ENCODE data around the gene MCRS1.

Gene MCRS1

GRCh38 chr12:49555631-49556390, 12.1 kb downstream of the MCRS1 start:
- DNase-seq, result no peak

DNA sequence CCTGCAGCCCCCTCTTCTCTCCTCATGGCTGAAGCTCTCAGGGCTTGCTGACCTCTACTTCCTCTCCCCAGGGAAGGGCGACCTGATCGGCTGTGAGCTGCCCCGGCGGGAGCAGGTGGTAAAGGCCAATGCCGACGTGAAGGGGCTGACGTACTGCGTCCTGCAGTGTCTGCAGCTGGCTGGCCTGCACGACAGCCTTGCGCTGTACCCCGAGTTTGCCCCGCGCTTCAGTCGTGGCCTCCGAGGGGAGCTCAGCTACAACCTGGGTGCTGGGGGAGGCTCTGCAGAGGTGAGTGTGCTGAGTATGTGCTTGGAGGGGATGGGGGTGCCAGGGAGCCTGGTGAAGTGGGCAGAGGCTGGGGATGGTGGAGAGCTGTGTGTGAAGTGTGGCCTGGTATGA, 13.7 kb downstream of the MCRS1 start:
- no peak for DNase-seq

- peak; percentile 42 for DNase-seq
Observed at GRCh38 chr12:49553512-49554088, 14.3 kb downstream of the MCRS1 start.

DNA sequence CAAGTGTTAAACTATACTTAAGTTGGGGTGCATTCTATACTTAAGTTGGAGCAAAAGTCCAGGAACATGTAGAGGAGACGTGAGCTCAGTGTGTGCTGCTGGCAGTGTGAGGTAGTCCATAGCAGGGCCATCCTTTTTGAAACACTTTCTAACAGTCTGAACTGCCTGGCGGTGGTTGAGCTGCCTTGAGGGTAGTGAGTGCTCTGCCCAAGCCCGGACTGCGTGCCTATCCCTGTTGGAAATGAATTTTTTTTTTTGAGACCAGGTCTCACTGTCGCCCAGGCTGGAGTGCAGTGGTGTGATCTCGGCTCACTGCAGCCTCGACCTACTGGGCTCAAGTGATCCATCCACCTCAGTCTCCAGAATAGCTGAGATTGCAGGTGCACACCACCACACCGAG, 15.0 kb downstream of the MCRS1 start:
- DNase-seq, result no peak

DNA sequence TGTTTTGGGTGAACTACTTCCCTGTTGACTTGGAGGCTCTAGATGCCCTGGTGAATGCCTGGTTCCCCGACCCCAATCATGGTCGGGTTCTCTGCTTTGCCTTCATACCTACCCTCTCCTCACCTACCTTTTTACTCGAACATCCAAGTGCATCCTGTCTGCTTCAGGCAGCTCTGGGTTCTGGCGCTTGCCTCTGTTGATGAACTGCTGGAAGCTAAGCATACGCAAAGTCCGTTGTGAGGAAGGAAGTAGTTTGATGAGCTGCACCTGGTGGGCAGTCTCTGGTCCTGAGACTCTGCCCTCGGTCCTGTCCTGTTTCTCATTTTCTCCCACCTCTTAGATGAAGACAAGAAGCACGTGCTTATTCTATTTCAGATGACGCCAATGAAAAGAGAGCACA, 15.5 kb downstream of the MCRS1 start:
- DNase-seq, result no peak

DNA sequence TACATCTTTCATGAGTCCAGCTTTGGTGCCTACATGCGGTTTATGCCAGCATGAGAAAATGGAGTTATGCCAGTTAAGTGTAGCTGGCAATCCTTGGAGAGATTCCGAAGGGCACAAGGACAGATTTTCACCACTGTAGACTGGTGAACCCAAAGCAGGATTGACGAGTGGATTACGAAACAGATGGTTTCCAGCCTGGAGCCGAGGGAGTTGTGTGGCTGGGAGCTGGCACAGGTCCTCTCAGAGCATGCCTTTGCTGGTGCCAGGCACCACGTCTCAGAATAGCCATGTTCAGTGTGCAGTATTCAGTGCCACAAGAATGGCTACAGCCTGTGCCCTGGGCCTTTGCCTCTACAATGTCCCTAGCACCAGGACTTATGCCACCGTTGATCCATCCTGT, 15.9 kb downstream of the MCRS1 start:
- DNase-seq, result no peak

GRCh38 chr12:49550693-49551252, 17.2 kb downstream of the MCRS1 start:
- no peak for DNase-seq

GRCh38 chr12:49549735-49550692, 17.9 kb downstream of the MCRS1 start:
- no peak for DNase-seq

DNA sequence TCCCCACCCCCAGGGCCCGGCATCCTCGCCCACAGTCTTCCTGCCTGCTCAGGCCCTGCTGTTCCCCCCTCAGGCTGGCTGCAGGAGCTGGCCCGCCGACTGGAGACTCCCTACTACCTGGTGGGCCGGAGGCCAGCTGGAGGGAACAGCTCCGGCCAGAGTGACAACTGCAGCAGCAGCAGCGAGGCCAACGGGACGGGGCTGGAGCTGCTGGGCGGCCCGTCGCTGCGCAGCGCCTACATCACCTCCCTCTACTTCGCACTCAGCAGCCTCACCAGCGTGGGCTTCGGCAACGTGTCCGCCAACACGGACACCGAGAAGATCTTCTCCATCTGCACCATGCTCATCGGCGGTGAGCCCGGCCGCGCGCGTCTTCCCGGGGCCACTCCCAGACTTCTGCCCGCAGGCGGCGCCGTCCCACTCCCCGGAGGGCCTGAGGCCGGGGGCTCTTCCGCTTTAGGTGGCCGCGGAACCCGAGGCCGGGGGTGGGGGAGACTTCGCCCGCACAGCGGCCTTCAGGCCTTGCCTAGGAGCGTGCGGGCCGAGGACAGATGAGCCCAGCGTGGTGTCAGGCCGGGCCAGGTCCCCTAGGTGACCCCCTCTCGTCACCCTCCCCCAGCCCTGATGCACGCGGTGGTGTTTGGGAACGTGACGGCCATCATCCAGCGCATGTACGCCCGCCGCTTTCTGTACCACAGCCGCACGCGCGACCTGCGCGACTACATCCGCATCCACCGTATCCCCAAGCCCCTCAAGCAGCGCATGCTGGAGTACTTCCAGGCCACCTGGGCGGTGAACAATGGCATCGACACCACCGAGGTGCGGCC, 18.9 kb downstream of the MCRS1 start:
- DNase-seq, result no peak

GRCh38 chr12:49548481-49548821, 19.5 kb downstream of the MCRS1 start:
- DNase-seq, result no peak

DNA sequence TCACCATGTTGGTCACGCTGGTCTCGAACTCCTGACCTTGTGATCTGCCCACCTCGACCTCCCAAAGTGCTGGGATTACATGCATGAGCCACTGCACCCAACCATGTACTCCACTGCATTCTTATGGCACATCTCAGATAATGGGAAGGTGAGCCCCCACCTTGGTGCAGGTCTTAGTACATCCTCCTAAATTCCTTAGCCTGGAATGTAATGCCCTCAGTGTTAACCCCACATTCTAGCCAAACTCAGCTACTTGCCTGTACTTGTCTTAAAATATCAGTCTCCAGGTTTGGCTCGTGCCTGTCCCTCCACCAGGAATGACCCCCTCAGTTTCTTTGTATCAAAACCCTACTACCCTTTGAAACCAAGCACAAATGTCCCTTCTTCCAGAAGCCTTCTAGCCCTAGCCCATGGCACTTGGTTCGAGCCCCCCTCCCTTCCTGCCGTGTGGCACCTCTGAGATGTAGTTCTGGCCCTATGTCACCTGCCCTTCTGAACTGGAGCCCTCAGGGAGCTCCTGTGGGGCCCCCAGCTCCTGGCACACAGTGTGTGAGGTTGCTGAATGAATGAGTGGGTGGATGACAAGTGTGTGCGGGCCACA, 20.8 kb downstream of the MCRS1 start:
- no peak for DNase-seq

- DNase-seq, result no peak
Observed at GRCh38 chr12:49546481-49546880, 21.5 kb downstream of the MCRS1 start.

- DNase-seq, result no peak
Observed at GRCh38 chr12:49545815-49546214, 22.1 kb downstream of the MCRS1 start.

DNA sequence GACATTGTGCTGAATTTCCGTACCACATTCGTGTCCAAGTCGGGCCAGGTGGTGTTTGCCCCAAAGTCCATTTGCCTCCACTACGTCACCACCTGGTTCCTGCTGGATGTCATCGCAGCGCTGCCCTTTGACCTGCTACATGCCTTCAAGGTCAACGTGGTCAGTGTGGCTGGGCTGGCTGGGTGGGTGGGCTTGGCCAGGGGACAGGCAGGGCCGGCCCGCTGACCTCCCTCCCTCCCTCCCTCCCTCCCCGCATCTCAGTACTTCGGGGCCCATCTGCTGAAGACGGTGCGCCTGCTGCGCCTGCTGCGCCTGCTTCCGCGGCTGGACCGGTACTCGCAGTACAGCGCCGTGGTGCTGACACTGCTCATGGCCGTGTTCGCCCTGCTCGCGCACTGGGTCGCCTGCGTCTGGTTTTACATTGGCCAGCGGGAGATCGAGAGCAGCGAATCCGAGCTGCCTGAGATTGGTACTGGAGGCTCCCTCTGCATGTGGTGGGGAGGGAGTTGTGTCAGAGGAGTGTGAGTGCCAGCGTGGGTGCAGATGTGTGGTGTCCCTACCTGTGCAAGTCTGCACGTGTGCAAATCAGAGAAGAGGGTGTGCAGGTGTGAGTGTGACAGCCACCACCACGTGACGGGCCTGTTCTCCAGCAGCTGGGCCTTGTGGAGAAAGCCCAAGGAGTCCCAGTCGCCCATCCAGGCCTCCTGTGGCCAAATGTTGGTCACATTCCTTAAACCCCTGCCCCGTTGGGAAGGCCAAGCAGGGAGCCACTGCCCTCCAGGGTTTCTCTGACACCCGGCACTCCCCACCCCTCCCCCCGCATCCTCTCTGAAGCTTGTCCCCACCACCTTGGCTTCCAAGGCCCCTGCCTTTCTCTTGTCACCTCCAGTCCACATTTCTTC, 23.8 kb downstream of the MCRS1 start:
- no peak for DNase-seq

DNA sequence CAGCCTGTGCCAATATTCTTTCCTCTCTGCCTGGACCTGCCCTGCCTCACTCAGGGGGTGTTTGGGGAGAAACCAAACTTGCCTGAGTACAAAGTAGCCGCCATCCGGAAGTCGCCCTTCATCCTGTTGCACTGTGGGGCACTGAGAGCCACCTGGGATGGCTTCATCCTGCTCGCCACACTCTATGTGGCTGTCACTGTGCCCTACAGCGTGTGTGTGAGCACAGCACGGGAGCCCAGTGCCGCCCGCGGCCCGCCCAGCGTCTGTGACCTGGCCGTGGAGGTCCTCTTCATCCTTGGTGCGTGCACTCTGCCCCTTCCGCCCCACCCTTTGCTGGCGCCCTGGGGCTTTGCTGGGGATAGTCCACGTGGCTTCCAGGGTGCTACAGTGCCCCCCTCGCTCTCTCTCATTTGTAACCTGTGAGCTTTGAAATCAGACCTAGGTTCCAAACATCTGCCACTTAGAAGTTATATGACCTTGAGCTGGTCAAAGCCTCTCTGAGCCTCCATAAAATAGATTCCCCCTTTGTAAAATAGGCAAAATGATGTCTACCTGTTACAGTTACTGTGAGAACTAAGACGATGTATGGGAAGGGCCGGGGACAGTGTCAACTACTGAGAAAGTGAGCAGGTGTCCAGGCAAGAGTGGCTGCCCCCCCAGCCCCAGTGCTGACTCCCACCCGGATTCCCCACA, 24.6 kb downstream of the MCRS1 start:
- DNase-seq, result no peak

- DNase-seq, result no peak
Observed at GRCh38 chr12:49542592-49543160, 25.3 kb downstream of the MCRS1 start.

GRCh38 chr12:49541911-49542505, 25.9 kb downstream of the MCRS1 start:
- DNase-seq, result no peak

DNA sequence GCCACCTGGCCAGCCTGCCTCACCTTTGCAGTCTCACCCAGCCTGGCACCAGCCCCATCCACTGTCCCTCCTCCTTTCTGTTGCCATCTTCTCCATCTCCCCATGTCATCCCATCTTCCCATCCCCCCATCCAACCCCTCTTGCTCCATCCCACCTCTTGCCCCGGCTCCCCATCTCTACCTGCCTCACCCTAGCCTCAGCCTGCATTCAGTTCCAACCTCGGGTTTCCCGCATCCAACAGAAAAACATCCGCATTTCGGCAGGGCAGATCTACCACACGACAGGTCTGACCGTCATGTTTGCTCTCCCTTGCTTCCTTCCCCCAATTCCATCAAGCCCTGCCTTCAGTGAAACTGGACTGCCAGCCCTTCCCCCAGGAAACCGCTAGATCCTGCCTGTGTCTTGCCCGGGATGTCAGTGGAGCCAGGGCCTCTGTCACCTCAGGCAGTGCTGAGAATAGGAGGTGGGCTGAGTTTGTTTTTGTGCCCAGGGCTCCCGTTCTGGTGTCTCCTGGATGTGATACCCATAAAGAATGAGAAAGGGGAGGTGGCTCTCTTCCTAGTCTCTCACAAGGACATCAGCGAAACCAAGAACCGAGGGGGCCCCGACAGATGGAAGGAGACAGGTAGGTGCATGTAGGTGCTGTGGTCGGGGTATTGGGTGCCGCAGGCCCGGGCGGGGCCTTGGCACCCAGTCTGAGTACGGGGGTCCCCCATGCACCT, 26.6 kb downstream of the MCRS1 start:
- DNase-seq, result no peak

All from activated CD4-positive, alpha-beta T cell treated with anti-CD3 and anti-CD28 coated beads, Interleukin-10, Interleukin-2, amounts not matched to agents 100 ng/mL and 50 ng/mL, durations not matched to agents 16 hours and 8 hours (primary cell).